Caco-2 (cell line): ENCODE results near the gene ROS1. TPM values are rescaled to one million over a fixed set of nuclear protein-coding genes. Genes with fewer than 3 reads are reported as not detected.

Experiments
- BruUV-seq: library from RNA; stranded (reverse); fragments of 400-500 nt; replicated peaks from 2 replicates; lab custom pipeline; 2021; lab: Mats Ljungman, UMichigan
- CTCF ChIA-PET: fragments of 300-600 bp; sonication (Branson Sonifier 250); formaldehyde crosslinking; loops from one replicate; lab custom pipeline; 2022; ENCODE audit warnings: antibody characterized with exemption; lab: Charles Lee
- POLR2A ChIA-PET: fragments of 300-600 bp; sonication (Branson Sonifier 250); formaldehyde crosslinking; loops from one replicate; lab custom pipeline; 2022; ENCODE audit warnings: antibody characterized with exemption; lab: Charles Lee
- DNase-seq, 2 experiments: peaks; one replicate each; pipeline versions ENCODE4 v3.0.0 to v3.0.0-alpha.2; 2020 to 2022
- H3K27me3 ChIP-seq: replicated peaks from 2 replicates; pipeline ENCODE4 v1.6.0; 2011; ENCODE audit warnings: low read length; ENCODE audit not compliant: control insufficient read depth, insufficient read depth
- H3K36me3 ChIP-seq: 2 replicates; pipeline ENCODE4 v1.5.1; 2011; ENCODE audit warnings: low read length; ENCODE audit not compliant: control insufficient read depth, insufficient read depth
- H3K4me1 ChIP-seq: fragments of 250-450 bp; sonication (Bioruptor Pico); 2 replicates; pipeline ENCODE4 v1.5.1; 2020; ENCODE audit warnings: mild to moderate bottlenecking
- H3K4me3 ChIP-seq: 2 replicates; pipeline ENCODE4 v1.5.1; 2011; ENCODE audit warnings: low read depth, mild to moderate bottlenecking, control low read depth, low read length
- H3K9me3 ChIP-seq: fragments of 250-450 bp; sonication (Bioruptor Pico); 2 replicates; pipeline ENCODE4 v1.5.1; 2020; ENCODE audit warnings: mild to moderate bottlenecking, moderate library complexity
- H3K27ac Mint-ChIP-seq: one replicate; pipeline ENCODE4 v1.8.0; 2022; ENCODE audit warnings: mixed read lengths; ENCODE audit not compliant: unreplicated experiment
- H3K27me3 Mint-ChIP-seq: one replicate; pipeline ENCODE4 v1.8.0; 2022; ENCODE audit warnings: mixed read lengths; ENCODE audit not compliant: insufficient read depth, unreplicated experiment
- H3K36me3 Mint-ChIP-seq: one replicate; pipeline ENCODE4 v1.8.0; 2022; ENCODE audit warnings: mild to moderate bottlenecking, mixed read lengths; ENCODE audit not compliant: insufficient read depth, unreplicated experiment
- H3K4me1 Mint-ChIP-seq: one replicate; pipeline ENCODE4 v1.8.0; 2022; ENCODE audit warnings: low read depth, mixed read lengths; ENCODE audit not compliant: unreplicated experiment
- H3K4me3 Mint-ChIP-seq: one replicate; pipeline ENCODE4 v1.8.0; 2022; ENCODE audit warnings: mild to moderate bottlenecking, moderate library complexity, mixed read lengths; ENCODE audit not compliant: unreplicated experiment
- H3K9me3 Mint-ChIP-seq: one replicate; pipeline ENCODE4 v1.8.0; 2022; ENCODE audit warnings: mixed read lengths; ENCODE audit not compliant: unreplicated experiment
- CTCF ChIP-seq, 2 experiments: fragments of 200-600 bp in 1 of 2; IDR thresholded peaks; 1 replicate in 1 of 2; 2 replicates in 1 of 2; pipeline versions ENCODE4 v1.5.1 to v1.8.0; 2011 to 2022; ENCODE audit warnings: antibody characterized with exemption in 1 of 2, control low read depth in 1 of 2, inconsistent platforms in 1 of 2, low read depth in 1 of 2, low read length in 1 of 2, mild to moderate bottlenecking in 1 of 2, moderate library complexity in 1 of 2; ENCODE audit not compliant: insufficient read depth in 1 of 2, severe bottlenecking in 1 of 2, unreplicated experiment in 1 of 2
- intact Hi-C: fragments of 100-400 bp; cut with micrococcal nuclease; formaldehyde crosslinking; loops from one replicate; pipeline ENCODE4 v1.10.0; 2022; ENCODE audit not compliant: unreplicated experiment
- total RNA-seq: library from RNA; stranded (reverse); gene quantifications from 2 replicates; pipeline ENCODE4 v1.2.3, GENCODE V29; 2022

ROS1 gene
- total RNA-seq, 1 experiment from 2014 or later = 0.16 TPM

DNA sequence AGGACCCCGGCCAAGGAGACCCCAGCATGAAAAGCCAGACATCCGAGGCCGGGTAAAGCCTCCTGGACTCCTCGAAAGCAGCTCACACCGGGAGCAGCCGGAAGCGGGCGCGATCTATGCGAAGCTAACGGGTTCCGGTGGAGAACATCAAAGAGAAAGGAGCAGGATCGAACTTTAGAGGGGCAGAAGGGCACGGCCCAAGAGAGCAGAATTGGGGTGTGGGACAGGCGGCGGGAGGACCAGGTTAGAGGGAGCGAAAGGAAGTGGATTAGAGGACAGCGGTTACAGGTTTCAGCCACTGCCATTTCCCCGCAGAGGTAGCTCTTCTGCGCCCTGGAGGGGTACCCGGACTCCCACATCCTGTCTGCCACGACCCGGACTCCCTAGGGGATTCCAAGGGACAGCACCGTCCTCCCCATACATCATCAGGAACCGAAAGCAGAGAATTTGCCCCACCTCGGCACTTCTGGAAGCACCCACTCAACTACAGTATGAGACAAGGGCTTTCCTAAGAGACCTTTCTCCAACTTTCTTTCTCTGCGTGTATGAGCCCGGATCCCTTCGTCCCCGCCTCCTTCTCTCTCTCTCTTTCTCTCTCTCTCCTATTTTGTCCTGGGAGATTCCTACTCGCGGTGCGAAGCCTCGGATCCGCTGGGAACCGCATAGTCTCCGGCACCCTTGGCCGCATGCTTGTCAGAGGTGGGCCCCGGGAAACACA lies 160.9 kb downstream of the ROS1 start:
- DNase-seq = peak in 1 of 2 experiments; percentile 8
- Histone ChIP-seq H3K36me3 (no peaks in the 10 kb centered on the region), H3K9me3 (no peaks in the 10 kb centered on the region), H3K4me1 (no peaks in the 10 kb centered on the region), H3K27me3 (peaks cover 5% of the 10 kb centered on the region), H3K4me3 (peak overlapping the region; percentile 27)
- no peak overlapping the region for H3K27ac Mint-ChIP-seq
- H3K27me3 Mint-ChIP-seq = peaks cover 48% of the 10 kb centered on the region
- ChIA-PET POLR2A (no interaction called here), CTCF (interaction anchor here (0.6 to 0.7 kb wide), 2 partner anchors 239 to 327 kb away, joined by 3 read pairs; no protein-coding TSS in a partner anchor)
- H3K4me1 Mint-ChIP-seq = peaks cover 9% of the 10 kb centered on the region
- H3K4me3 Mint-ChIP-seq = peak overlapping the region; percentile 63
- H3K36me3 Mint-ChIP-seq = no peaks in the 10 kb centered on the region
- intact Hi-C loops = no loop called here
- TF ChIP-seq CTCF (IDR thresholded peaks at IDR 0.05; ENCODE audit: insufficient read depth in 1 of 2, low read depth in 1 of 2, low read length in 1 of 2, severe bottlenecking in 1 of 2, unreplicated experiment in 1 of 2) = no peak
- no TSS peak for BruUV-seq
- H3K9me3 Mint-ChIP-seq = no peaks in the 10 kb centered on the region

- BruUV-seq = no TSS peak
- Mint-ChIP-seq H3K27ac (no peak overlapping the region), H3K4me1 (peaks cover 9% of the 10 kb centered on the region), H3K9me3 (no peaks in the 10 kb centered on the region), H3K36me3 (no peaks in the 10 kb centered on the region), H3K4me3 (peak overlapping the region; percentile 63), H3K27me3 (peaks cover 43% of the 10 kb centered on the region)
- Histone ChIP-seq H3K4me1 (no peaks in the 10 kb centered on the region), H3K9me3 (no peaks in the 10 kb centered on the region), H3K36me3 (no peaks in the 10 kb centered on the region), H3K27me3 (peaks cover 5% of the 10 kb centered on the region), H3K4me3 (no peak overlapping the region)
- DNase-seq = no peak
- intact Hi-C loops = no loop called here
- CTCF ChIA-PET = no interaction called here
- POLR2A ChIA-PET = no interaction called here
- no peak for TF ChIP-seq CTCF (IDR thresholded peaks at IDR 0.05; ENCODE audit: insufficient read depth in 1 of 2, low read depth in 1 of 2, low read length in 1 of 2, severe bottlenecking in 1 of 2, unreplicated experiment in 1 of 2)
Measured at GRCh38 chr6:117264369-117264691, 161.4 kb downstream of the ROS1 start.

GRCh38 chr6:117263353-117263927 lies 162.3 kb downstream of the ROS1 start:
- BruUV-seq = no TSS peak

More at GRCh38 chr6:117263353-117263927, 162.3 kb downstream of the ROS1 start:
- Mint-ChIP-seq H3K4me1 (peaks cover 9% of the 10 kb centered on the region), H3K4me3 (no peak overlapping the region), H3K27ac (no peak overlapping the region), H3K27me3 (peaks cover 37% of the 10 kb centered on the region), H3K36me3 (no peaks in the 10 kb centered on the region), H3K9me3 (no peaks in the 10 kb centered on the region)
- intact Hi-C loops = no loop called here
- no peak for DNase-seq
- peaks cover 5% of the 10 kb centered on the region for H3K27me3 ChIP-seq
- no peak overlapping the region for H3K4me3 ChIP-seq
- H3K4me1 ChIP-seq = no peaks in the 10 kb centered on the region
- H3K9me3 ChIP-seq = no peaks in the 10 kb centered on the region
- CTCF ChIA-PET = no interaction called here
- TF ChIP-seq CTCF (IDR thresholded peaks at IDR 0.05; ENCODE audit: insufficient read depth in 1 of 2, low read depth in 1 of 2, low read length in 1 of 2, severe bottlenecking in 1 of 2, unreplicated experiment in 1 of 2) = no peak
- no peaks in the 10 kb centered on the region for H3K36me3 ChIP-seq
- POLR2A ChIA-PET = no interaction called here
